NCI-H1048 (cell line): ENCODE measurements around the gene PRR5L.

Source experiments
- DNase-seq: peaks from one replicate; lab custom pipeline; 2025; lab: John Stamatoyannopoulos, UW

The PRR5L gene

DNA sequence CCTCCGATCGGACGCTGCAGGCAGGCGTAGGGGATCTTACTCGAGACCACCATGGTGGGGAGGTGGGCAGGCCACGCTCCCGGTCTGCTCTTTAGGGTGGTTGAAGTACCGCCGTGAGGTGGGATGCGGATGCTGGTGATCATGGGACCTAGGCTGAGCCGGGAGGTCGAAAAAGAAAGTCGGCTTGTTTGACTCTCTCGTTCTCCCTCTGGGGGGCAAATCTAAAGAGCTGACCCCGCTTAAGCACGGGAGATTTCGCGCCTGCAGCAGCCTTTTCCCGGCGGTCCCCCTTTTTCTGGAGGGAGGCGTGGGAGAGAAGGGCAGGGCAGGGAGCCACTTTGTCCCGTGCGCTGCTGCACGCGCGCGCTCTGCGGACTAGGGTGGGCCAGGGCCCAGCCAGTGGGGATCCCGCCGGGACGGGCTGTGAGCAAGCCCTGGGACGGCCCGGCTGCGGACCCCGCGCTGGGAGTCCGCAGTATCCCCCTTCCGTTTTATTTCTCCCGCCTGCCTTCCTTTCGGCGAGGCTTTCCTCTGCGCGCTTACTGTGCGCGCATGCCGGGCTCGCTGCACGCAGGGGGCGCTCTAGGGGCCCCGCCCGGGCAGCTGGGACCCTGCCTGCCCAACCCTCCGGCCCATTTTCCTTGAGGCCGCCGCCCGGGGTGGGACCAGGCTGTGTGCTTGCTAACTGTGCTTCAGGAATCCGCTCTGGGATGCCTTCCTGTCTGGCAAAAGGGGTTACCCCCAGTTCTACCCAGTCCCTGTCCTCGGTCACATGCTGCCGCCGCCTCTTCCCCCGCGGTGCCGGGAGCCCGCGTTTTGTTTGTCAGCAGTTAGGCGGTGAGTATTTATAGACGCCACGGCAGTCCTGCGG lies 81.0 kb downstream of the PRR5L start:
- DNase-seq = no peak

- no peak for DNase-seq
These were observed 81.9 kb downstream of the PRR5L start for GRCh38 chr11:36377759-36378564.

- DNase-seq = no peak
These were observed 83.6 kb downstream of the PRR5L start for GRCh38 chr11:36379653-36380052.

GRCh38 chr11:36380296-36381014 lies 84.4 kb downstream of the PRR5L start:
- no peak for DNase-seq

DNA sequence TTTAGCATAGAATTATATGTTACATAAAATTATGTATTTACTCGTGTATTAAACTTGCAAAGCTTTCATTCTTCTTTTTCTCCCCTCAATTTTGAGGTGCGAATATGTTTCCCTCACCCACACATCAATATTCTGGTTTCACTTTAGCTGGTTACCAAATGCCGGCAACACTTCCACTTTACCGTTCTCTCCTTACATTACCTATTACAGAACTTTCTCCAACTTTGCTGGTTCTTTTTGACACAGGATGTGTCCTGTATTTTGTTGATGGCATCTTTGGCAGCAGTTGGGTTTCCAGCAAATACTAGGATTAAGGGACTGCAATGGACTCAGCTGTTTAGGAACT lies 84.9 kb downstream of the PRR5L start:
- no peak for DNase-seq

- DNase-seq = no peak
These were observed 87.1 kb downstream of the PRR5L start for GRCh38 chr11:36383195-36383594.

DNA sequence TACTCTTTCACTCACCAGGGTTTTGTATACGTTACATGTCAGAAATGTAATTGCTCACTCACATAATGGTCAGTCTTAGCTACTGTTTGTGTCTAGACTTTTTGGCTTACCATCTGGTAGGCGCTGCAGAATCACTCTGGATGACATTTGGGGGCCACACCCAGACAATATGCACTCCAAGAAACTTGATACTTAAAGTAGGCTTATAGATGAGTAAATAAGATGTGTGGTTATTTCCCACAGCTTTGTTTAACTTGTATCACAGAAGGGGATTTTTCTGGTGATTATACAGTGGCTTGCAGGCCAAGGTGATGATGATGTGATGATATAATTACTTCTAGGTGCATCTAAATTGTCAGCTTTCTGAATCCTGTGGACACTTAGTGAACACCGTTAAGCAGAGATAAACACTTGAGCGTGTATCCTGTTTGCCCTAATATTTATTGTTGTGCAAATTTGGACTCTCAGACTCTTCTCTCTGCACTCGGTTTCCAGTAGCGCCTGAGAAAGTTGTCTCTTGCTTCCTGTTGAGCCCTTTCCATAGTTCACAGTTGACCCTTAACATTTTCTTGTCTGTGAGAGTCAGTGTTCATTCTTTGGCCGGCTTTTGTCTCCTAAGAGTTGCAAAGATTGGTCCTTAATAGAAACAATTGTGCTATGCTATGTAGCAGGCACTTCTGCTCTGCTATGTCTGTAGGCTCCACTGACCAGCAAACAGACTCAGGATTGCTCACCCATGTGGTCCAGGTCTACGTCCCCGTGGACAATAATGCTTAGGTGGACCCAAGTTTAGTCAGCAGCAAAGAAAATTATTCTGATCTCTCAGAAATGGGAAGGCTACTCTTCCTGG lies 89.3 kb downstream of the PRR5L start:
- no peak for DNase-seq

GRCh38 chr11:36386411-36386810 lies 90.3 kb downstream of the PRR5L start:
- no peak for DNase-seq

DNA sequence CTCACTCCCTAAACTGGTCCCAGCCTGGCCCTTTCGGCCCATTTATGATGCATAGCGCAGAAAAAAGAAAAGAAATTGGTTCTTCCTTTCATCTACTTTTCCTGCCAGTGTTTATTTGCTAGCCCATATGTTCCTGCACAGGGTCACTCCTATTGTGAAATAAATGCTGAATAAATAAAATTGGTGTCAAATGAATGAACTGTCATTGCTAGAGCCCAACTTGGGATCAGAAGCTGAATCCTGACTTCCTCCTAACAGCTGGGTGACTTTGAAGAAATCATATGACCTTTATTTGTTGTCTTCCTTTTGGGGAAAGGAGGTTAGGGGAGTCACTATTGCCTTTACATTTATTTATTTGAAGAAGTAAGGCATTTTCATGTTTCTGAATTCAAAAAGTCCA lies 92.0 kb downstream of the PRR5L start:
- no peak for DNase-seq

- DNase-seq = no peak
These were observed 92.9 kb downstream of the PRR5L start for GRCh38 chr11:36388951-36389350.

DNA sequence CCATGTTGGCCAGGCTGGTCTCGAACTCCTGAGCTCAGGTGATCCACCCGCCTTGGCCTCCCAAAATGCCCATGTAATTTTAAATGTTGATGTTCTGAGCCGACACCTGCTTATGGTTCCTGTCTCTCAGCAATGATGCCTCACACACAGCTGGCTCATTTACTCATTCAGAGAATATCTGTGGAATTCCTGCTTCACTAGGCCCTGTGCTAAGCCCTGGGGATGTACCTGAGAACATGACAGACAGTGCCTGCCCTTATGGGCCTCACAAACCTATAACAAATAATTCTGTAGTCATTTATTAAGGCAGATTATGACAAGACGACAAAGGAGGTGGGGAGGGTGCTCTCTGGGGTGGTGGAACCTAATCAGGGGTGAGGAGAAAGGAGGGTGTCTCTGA lies 93.7 kb downstream of the PRR5L start:
- DNase-seq = no peak

GRCh38 chr11:36390963-36391471 lies 94.9 kb downstream of the PRR5L start:
- no peak for DNase-seq

- no peak for DNase-seq
These were observed 96.1 kb downstream of the PRR5L start for GRCh38 chr11:36392196-36392595.

- DNase-seq = no peak
These were observed 98.0 kb downstream of the PRR5L start for GRCh38 chr11:36394056-36394455.

- DNase-seq = no peak
These were observed 98.8 kb downstream of the PRR5L start for GRCh38 chr11:36394926-36395325.

- DNase-seq = no peak
These were observed 100.1 kb downstream of the PRR5L start for GRCh38 chr11:36395978-36396736.

DNA sequence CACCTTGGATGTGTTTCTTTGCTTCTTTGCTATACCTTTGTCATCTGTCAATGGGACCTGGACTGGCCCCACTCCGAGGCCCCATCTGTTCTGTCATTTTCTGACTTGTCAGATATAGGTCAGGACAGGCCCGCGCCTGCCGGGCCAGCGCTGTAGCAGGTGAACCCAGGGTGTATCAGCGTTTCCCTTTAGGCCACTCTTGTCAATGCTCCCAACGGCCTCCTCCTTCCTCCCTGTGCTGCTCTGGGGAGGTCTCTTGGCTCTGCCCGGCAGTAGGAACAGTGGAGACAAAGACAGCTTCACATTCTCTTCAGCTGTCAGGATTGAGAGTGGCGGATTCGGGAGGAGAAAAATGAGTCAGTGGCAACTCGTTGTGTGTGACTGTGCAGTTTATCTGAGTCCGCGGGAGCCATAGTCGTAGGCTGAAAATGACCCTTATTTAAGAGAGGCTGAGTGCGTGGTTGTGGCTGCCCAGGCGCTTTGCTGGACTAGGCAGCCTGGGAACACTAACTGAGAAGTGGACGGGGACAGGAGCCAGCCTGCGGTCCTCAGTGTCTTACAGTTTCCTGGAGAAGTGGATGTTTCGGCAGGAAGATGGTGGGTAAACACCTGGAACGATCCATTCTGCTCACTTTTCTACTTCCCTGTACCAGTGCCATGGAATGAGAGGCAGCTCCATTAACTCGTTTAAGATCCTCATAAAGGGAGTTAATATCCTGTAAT lies 102.3 kb downstream of the PRR5L start:
- no peak for DNase-seq

DNA sequence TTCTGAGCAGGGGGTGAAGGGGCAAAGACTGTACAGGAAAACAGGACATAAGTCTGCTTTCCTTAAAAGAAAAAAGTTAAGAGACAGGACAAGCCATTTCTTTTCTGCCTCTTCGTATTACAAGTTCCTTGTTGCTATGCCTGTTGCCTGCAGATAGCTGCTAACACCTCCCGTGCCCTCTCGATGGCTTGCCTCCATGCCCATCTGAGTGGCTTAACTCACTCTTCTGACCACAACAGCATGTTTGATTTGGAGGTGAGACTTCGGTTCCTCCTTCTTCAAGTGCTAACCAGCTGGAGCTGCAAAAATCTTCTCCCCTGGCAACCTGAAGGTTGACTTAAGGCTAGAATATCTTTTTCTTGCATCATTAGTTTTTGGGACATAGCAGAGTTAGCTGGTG lies 103.1 kb downstream of the PRR5L start:
- no peak for DNase-seq

DNA sequence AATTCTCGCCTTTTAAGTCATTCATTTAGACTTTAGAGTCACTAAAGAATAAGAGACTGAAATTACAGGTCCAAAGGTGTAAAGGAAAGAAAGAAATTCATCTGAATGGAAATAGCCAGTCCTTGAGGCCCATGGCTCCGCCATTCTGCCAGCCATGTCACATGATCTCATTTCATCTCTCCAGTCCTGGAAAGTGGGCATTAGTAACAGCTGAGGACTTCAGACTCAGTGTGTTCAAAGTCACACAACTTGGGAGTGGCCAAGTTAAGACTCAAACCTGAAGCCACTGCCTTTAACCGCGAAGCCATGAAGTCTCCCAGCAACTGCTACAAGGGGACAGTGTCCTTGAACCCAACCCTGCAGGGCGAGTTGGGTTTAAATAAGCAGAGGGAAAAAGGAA lies 103.7 kb downstream of the PRR5L start:
- no peak for DNase-seq
